GM06990 (cell line): ENCODE data around the gene BCL3.

Experiments used
- DNase-seq: peaks from one replicate; pipeline ENCODE4 v3.0.0-alpha.2; 2011; ENCODE audit not compliant: insufficient read length; ENCODE audit errors: extremely low read depth
- H3K27me3 ChIP-seq: replicated peaks from 2 replicates; pipeline ENCODE4 v1.6.0; 2011; ENCODE audit warnings: low read length; ENCODE audit not compliant: control insufficient read depth, insufficient read depth
- H3K36me3 ChIP-seq: 2 replicates; pipeline ENCODE4 v1.5.1; 2011; ENCODE audit warnings: low read length; ENCODE audit not compliant: control insufficient read depth, insufficient read depth
- H3K4me3 ChIP-seq: replicated peaks from 2 replicates; pipeline ENCODE4 v1.5.1; 2011; ENCODE audit warnings: low read depth, mild to moderate bottlenecking, control low read depth, low read length
- TF ChIP-seq, protein P1 (sequence below): IDR thresholded peaks from 2 replicates; pipeline ENCODE4 v1.5.1; 2011; ENCODE audit warnings: low read length, control low read depth, mild to moderate bottlenecking, inconsistent platforms; ENCODE audit not compliant: insufficient read depth, poor library complexity, severe bottlenecking

The BCL3 gene

DNA sequence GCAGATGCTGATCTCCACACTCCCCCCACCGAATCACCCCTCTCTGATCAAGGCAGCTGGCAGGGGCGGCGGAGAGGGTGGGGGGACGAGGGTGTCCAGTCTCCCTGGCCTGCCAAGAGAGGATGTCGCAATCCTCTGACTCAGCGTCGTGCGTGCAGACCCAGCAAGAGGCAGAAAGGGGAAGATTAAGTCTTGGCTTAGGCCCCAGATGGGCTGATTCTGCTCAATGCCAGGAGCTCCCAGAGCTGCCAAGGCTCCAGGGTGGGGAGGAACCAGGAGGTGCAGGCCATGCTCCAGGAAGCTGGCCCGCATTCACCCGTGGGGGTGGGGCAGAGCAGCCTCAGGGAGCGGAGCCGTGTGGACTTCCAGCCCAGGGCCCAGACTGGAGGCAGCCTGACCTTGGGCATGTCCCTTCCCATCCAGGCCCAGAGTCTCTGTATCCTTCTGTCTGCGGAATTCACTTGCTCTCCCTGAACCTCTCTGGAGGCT, 6.6 kb upstream of the BCL3 start:
- no peak overlapping the region for H3K4me3 ChIP-seq
- H3K27me3 ChIP-seq = no peaks in the 10 kb centered on the region
- TF ChIP-seq, protein P1, sequence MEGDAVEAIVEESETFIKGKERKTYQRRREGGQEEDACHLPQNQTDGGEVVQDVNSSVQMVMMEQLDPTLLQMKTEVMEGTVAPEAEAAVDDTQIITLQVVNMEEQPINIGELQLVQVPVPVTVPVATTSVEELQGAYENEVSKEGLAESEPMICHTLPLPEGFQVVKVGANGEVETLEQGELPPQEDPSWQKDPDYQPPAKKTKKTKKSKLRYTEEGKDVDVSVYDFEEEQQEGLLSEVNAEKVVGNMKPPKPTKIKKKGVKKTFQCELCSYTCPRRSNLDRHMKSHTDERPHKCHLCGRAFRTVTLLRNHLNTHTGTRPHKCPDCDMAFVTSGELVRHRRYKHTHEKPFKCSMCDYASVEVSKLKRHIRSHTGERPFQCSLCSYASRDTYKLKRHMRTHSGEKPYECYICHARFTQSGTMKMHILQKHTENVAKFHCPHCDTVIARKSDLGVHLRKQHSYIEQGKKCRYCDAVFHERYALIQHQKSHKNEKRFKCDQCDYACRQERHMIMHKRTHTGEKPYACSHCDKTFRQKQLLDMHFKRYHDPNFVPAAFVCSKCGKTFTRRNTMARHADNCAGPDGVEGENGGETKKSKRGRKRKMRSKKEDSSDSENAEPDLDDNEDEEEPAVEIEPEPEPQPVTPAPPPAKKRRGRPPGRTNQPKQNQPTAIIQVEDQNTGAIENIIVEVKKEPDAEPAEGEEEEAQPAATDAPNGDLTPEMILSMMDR = no peak
- no peaks in the 10 kb centered on the region for H3K36me3 ChIP-seq
- DNase-seq = no peak

DNA sequence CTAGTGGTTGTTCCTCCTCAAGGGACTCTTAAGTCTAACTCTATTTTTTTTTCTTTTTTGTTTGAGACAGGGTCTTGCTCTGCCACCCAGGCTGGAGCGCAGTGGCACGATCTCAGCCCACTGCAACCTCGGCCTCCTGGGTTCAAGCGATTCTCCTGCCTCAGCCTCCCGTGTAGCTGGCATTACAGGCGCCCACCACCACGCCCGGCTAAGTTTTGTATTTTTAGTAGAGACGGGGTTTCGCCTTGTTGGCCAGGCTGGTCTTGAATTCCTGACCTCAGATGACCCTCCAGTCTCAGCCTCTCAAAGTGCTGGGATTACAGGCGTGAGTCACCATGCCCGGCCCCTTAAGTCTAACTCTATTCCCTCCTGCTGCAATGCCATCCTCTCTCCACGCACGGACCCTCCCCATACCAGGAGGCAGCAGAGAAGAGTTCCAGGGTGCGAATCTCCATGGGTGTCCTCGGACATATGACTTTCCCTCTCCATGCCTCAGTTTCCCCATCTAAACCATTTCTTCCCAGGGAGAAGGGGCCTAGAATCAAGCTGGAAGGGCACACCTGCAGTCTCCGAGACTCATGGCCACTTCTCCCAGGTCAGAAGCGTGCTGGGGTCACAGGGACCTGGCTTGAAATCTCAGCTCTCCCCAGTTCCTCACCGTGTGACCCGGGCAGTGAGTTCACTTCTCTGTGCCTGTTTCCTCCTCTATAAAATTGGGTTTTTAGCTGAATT, 6.0 kb upstream of the BCL3 start:
- TF ChIP-seq, protein P1 = no peak
- Histone ChIP-seq H3K27me3 (no peaks in the 10 kb centered on the region), H3K36me3 (no peaks in the 10 kb centered on the region), H3K4me3 (no peak overlapping the region)
- DNase-seq = no peak

DNA sequence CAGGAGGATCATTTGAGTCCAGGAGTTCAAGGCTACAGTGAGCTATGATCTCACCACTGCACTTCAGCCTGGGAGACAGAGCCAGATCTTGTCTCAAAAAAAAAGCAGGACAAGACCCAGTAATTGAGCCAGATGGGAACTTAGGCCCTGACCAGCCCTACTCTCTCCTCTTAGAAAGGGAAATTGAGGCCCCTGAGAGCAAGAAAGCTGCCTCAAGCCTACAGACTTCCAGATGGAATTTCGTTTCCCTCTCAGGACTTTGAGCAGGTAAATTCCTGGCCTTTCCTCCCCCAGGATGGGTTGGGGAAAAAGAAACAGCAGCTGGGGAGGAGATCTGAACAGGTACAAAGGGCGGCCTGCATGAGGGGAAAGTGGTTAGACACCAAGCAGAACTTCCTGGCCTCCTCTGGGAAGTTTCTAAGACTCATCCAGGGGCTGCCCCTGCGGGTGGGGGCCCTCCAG, 3.6 kb upstream of the BCL3 start:
- Histone ChIP-seq H3K36me3 (no peaks in the 10 kb centered on the region), H3K27me3 (no peaks in the 10 kb centered on the region), H3K4me3 (no peak overlapping the region)
- DNase-seq = no peak
- TF ChIP-seq, protein P1 = no peak

DNA sequence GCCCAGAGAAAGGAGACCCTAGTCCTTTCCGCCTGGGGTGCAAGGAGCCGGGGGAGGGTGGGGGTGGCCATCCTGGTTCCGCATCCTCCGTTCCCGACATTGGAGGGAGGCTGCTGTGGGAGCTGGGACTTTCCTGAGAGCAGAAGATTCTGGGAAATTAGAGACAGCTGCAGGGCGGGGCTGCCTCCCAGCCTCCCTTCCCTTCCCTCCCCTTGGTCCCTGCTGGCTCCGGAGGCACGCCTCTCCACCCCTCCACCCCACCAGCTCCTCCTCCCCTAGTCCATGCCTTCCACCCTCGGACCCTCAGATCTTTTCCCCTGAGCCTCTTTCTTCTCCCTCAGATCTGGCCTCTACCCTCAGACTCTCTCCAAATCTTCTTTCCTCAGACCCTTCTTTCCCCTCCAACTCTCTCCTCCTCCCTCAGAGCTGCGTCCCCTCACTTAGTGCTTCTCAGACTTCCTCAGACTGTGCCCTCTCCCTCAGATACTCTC, 3.1 kb upstream of the BCL3 start:
- H3K36me3 ChIP-seq = no peaks in the 10 kb centered on the region
- no peak for DNase-seq
- no peak overlapping the region for H3K4me3 ChIP-seq
- H3K27me3 ChIP-seq = no peaks in the 10 kb centered on the region
- TF ChIP-seq, protein P1 = no peak

DNA sequence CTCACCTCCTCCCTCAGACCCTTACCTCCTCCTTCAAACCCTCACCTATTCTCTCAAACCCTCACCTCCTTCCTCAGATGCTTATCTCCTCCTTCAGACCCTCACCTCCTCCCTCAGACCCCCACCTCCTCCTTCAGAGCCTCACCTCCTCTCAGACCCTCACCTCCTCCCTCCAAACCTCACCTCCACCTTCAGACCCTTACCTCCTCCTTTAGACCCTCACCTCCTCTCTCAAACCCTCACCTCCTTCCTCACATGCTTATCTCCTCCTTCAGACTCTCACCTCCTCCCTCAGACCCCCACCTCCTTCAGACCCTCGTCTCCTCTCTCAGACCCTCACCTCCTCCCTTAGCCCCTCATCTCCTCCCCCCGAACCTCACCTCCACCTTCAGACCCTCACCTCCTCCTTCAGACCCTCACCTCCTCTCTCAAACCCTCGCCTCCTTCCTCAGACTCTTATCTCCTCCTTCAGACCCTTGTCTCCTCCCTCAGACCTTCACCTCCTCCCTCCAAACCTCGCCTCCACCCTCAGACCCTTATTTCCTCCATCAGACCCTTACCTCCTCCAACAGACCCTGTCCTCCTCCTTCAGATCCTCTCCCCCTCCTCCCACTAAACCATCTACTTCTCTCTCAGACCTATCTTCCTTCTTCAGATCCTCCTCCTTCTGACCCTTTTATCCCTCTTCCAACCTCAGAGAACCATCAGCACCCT, 2.5 kb upstream of the BCL3 start:
- no peaks in the 10 kb centered on the region for H3K27me3 ChIP-seq
- TF ChIP-seq, protein P1 = no peak
- no peak overlapping the region for H3K4me3 ChIP-seq
- peaks cover under 1% of the 10 kb centered on the region for H3K36me3 ChIP-seq
- DNase-seq = no peak
